GM12878 (cell line): ENCODE results near the gene PTEN. TPM values are rescaled to one million over a fixed set of nuclear protein-coding genes. Genes with fewer than 3 reads are reported as not detected.

ENCODE experiments used
- ATAC-seq: fragments of 200-7000 bp; cut with Tn5 transposase; 3 replicates; pipeline ENCODE4 v1.9.1; 2020; ENCODE audit warnings: mild to moderate bottlenecking, moderate library complexity
- BruUV-seq: library from RNA; stranded (reverse); fragments of 400-500 nt; replicated peaks from 2 replicates; lab custom pipeline; 2021; lab: Mats Ljungman, UMichigan
- CTCF ChIA-PET: fragments of 300-600 bp; sonication (Branson Sonifier 250); formaldehyde crosslinking; extraction: SDS; loops from one replicate; lab custom pipeline; 2021; ENCODE audit warnings: inconsistent platforms; lab: Yijun Ruan, JAX
- POLR2A ChIA-PET: fragments of 350-600 bp; formaldehyde crosslinking; extraction: SDS; loops from one replicate; lab custom pipeline; 2021; ENCODE audit warnings: inconsistent platforms; lab: Charles Lee
- RAD21 ChIA-PET: fragments of 300-600 bp; sonication (Branson Sonifier 250); formaldehyde crosslinking; loops from one replicate; lab custom pipeline; 2023; ENCODE audit warnings: antibody characterized with exemption; ENCODE audit not compliant: unreplicated experiment; lab: Charles Lee
- SMC1A ChIA-PET: fragments of 300-600 bp; sonication (Branson Sonifier 250); formaldehyde crosslinking; loops from one replicate; lab custom pipeline; 2023; ENCODE audit not compliant: unreplicated experiment, uncharacterized antibody; lab: Charles Lee
- DNase-seq: peaks from one replicate; pipeline ENCODE4 v3.0.0-alpha.2; 2011; ENCODE audit warnings: low read depth, low spot score
- FAIRE-seq: peaks from 3 replicates; lab custom pipeline; 2011; peaks lifted over from hg19 to GRCh38; lab: Jason Lieb, UNC
- H2AFZ ChIP-seq: 2 replicates; pipeline ENCODE4 v1.6.0; 2011; ENCODE audit warnings: low read depth, low read length, control low read depth; ENCODE audit not compliant: control insufficient read depth
- H3K27ac ChIP-seq: 2 replicates; pipeline ENCODE4 v1.5.1; 2011; ENCODE audit warnings: control low read depth; ENCODE audit not compliant: control insufficient read depth, insufficient read depth
- H3K27me3 ChIP-seq, 2 experiments: replicated peaks in 1 of 2; 2 replicates each; pipeline versions ENCODE4 v1.6.0 to v1.6.1; 2011; ENCODE audit warnings: low read length in 1 of 2; ENCODE audit not compliant: control insufficient read depth in 2 of 2, insufficient read depth in 2 of 2
- H3K36me3 ChIP-seq, 2 experiments: 2 replicates each; pipeline ENCODE4 v1.5.1; 2011; ENCODE audit warnings: low read length in 1 of 2; ENCODE audit not compliant: control insufficient read depth in 2 of 2, insufficient read depth in 2 of 2
- H3K4me1 ChIP-seq: 2 replicates; pipeline ENCODE4 v1.6.1; 2011; ENCODE audit warnings: mild to moderate bottlenecking, low read length, moderate library complexity, mixed read lengths; ENCODE audit not compliant: control insufficient read depth, insufficient read depth
- H3K4me2 ChIP-seq: 2 replicates; pipeline ENCODE4 v1.6.0; 2011; ENCODE audit warnings: control low read depth; ENCODE audit not compliant: control insufficient read depth, insufficient read depth
- H3K4me3 ChIP-seq: fragments of 200-600 bp; sonication (generic); 2 replicates; pipeline ENCODE4 v1.5.1; 2016
- H3K79me2 ChIP-seq: 2 replicates; pipeline ENCODE4 v1.6.0; 2011; ENCODE audit warnings: low read length; ENCODE audit not compliant: control insufficient read depth, insufficient read depth
- H3K9ac ChIP-seq: 2 replicates; pipeline ENCODE4 v1.8.0; 2011; ENCODE audit warnings: low read length, control low read depth, mixed read lengths; ENCODE audit not compliant: control insufficient read depth, insufficient read depth
- H3K9me3 ChIP-seq: replicated peaks from 3 replicates; pipeline ENCODE4 v1.5.1; 2011; ENCODE audit warnings: mild to moderate bottlenecking, low read length; ENCODE audit not compliant: control insufficient read depth, insufficient read depth
- H4K20me1 ChIP-seq: 2 replicates; pipeline ENCODE4 v1.6.0; 2011; ENCODE audit not compliant: control insufficient read depth, insufficient read depth
- CHD1 ChIP-seq: IDR thresholded peaks from 2 replicates; pipeline ENCODE4 v1.6.1; 2012; ENCODE audit warnings: low read depth, low read length, improper control_type of control experiment
- IRF4 ChIP-seq: IDR thresholded peaks from 2 replicates; pipeline ENCODE4 v1.6.1; 2011; ENCODE audit warnings: low read depth, low read length
- KDM1A ChIP-seq: fragments of 200-600 bp; sonication (generic); IDR thresholded peaks from 2 replicates; pipeline ENCODE4 v1.6.1; 2016; ENCODE audit warnings: borderline replicate concordance
- MTA2 ChIP-seq: fragments of 450-650 bp; IDR thresholded peaks from 2 replicates; pipeline ENCODE4 v1.6.1; 2016; ENCODE audit warnings: low read depth, mild to moderate bottlenecking, moderate library complexity
- MYC ChIP-seq: IDR thresholded peaks from 2 replicates; pipeline ENCODE4 v1.6.1; 2011; ENCODE audit warnings: mild to moderate bottlenecking, low read length, moderate library complexity, inconsistent platforms; ENCODE audit not compliant: insufficient read depth, insufficient replicate concordance, insufficient read length, severe bottlenecking
- NFXL1 ChIP-seq: fragments of 450-650 bp; IDR thresholded peaks from 2 replicates; pipeline ENCODE4 v1.6.1; 2017; ENCODE audit warnings: antibody characterized with exemption, mild to moderate bottlenecking, borderline replicate concordance
- PKNOX1 ChIP-seq: fragments of 450-650 bp; IDR thresholded peaks from 2 replicates; pipeline ENCODE4 v1.6.1; 2016; ENCODE audit warnings: mild to moderate bottlenecking
- RAD51 ChIP-seq: fragments of 450-650 bp; IDR thresholded peaks from 2 replicates; pipeline ENCODE4 v1.6.1; 2016; ENCODE audit warnings: moderate library complexity, mild to moderate bottlenecking, inconsistent platforms
- SKIL ChIP-seq: fragments of 450-650 bp; IDR thresholded peaks from 2 replicates; pipeline ENCODE4 v1.6.1; 2017; ENCODE audit warnings: mild to moderate bottlenecking, low read depth, inconsistent platforms; ENCODE audit not compliant: poor library complexity, severe bottlenecking
- in situ Hi-C: fragments of 300-500 bp; cut with MboI; formaldehyde crosslinking; loops from 9 replicates; pipeline ENCODE4 v1.14.3; 2018; ENCODE audit warnings: mixed read lengths
- intact Hi-C: fragments of 100-400 bp; cut with micrococcal nuclease; formaldehyde crosslinking; loops from one replicate; pipeline ENCODE4 v1.14.2; 2022; ENCODE audit not compliant: unreplicated experiment
- polyA plus RNA-seq, 11 experiments: library from polyadenylated mRNA; depleted of rRNA in 4 of 11; unstranded in 6 of 11; stranded (reverse) in 5 of 11; fragments of >200 nt; fragmentation: Nextera tagmentation in 4 of 11; fragmentation: Illumina TruSeq in 1 of 11; extraction: Ambion mirVana in 4 of 11; extraction: Trizol in 1 of 11; gene quantifications; 1 replicate in 1 of 11; 2 replicates in 10 of 11; pipeline versions ENCODE4 v1.2.1 to v1.2.3, GENCODE V29; 2011 to 2016; ENCODE audit warnings: inconsistent platforms in 2 of 11, missing spikeins in 2 of 11, low read depth in 1 of 11
- total RNA-seq, 4 experiments: library from RNA; depleted of rRNA in 3 of 4; stranded (reverse); fragments of >200 nt in 3 of 4; fragmentation: Illumina TruSeq in 1 of 4; extraction: Trizol in 1 of 4; gene quantifications; 2 replicates each; pipeline versions ENCODE4 v1.2.1 to v1.2.3, GENCODE V29; 2013 to 2021

PTEN gene
- total and polyA plus RNA-seq, 10 of the 15 experiments (the other 5 are each of a cell fraction or from before 2014, with no cell fraction given) = 26.1 to 175 (median 58.1) TPM

GRCh38 chr10:87931836-87932230 lies 68.4 kb downstream of the PTEN start:
- FAIRE-seq = no peak
- ChIA-PET RAD21 (interaction anchor here (0.7 to 1.5 kb wide), 7 partner anchors 49 to 160 kb away, joined by 3 to 5 read pairs (median 4); no protein-coding TSS in a partner anchor), CTCF (interaction anchor here (0.8 to 1.3 kb wide), 3 partner anchors 66 to 177 kb away, joined by 3 to 4 read pairs (median 3); no protein-coding TSS in a partner anchor), POLR2A (interaction anchor here (1.4 kb wide), 2 partner anchors 16 to 179 kb away, joined by 3 to 4 read pairs; no protein-coding TSS in a partner anchor), SMC1A (interaction anchor here (0.7 to 2.4 kb wide), 10 partner anchors 38 to 139 kb away, joined by 3 to 8 read pairs (median 3); no protein-coding TSS in a partner anchor)
- no peak for DNase-seq
- intact Hi-C loops (loop anchor here (1.0 to 5.0 kb wide), 2 partner anchors 70 to 133 kb away; partner anchors contain the start of genes KLLN and PTEN), in situ Hi-C loops (no loop called here)
- H3K79me2 ChIP-seq = peaks cover 89% of the 10 kb centered on the region
- peak overlapping the region; percentile 71 for H3K27ac ChIP-seq
- no peak overlapping the region; the same call in 1 of the 2 replicates for H3K9ac ChIP-seq
- H3K4me1 ChIP-seq = peaks cover 39% of the 10 kb centered on the region
- H4K20me1 ChIP-seq = no peaks in the 10 kb centered on the region
- no peak overlapping the region for H2AFZ ChIP-seq
- peak; percentile 7 for TF ChIP-seq SKIL
- TF ChIP-seq IRF4 = no peak
- no peak for TF ChIP-seq CHD1
- TF ChIP-seq MTA2 = peak; percentile 6; the same call in 1 of the 2 replicates
- no peak for TF ChIP-seq NFXL1
- no peak for TF ChIP-seq KDM1A
- no peak for TF ChIP-seq MYC
- TF ChIP-seq RAD51 = no peak
- peak; percentile 81 for TF ChIP-seq PKNOX1
- no peak overlapping the region for H3K4me3 ChIP-seq
- no TSS peak for BruUV-seq
- no peaks in the 10 kb centered on the region for H3K27me3 ChIP-seq
- H3K4me2 ChIP-seq = peak overlapping the region; percentile 19; the same call in 1 of the 2 replicates
- H3K36me3 ChIP-seq = peaks cover 0 to 16% of the 10 kb centered on the region in 2 experiments; a peak in 2 of 4 replicates
- no peaks in the 10 kb centered on the region for H3K9me3 ChIP-seq
- peak; percentile 42 for ATAC-seq
